RWPE2 (cell line): Measurements from ENCODE around the gene MFAP2.
A peak's percentile ranks its signal among the peaks of the same experiment; 100 is the strongest.

ENCODE experiments used
- ATAC-seq: fragments of 200-7000 bp; cut with Tn5 transposase; 3 replicates; pipeline ENCODE4 v1.9.1; 2021; ENCODE audit warnings: low read depth
- DNase-seq: peaks from one replicate; pipeline ENCODE4 v3.0.0-alpha.2; 2020; ENCODE audit warnings: low spot score
- H3K27ac ChIP-seq: fragments of 450-650 bp; 2 replicates; pipeline ENCODE4 v1.5.1; 2017; ENCODE audit warnings: mild to moderate bottlenecking; ENCODE audit not compliant: poor library complexity, severe bottlenecking
- H3K27me3 ChIP-seq: fragments of 250-450 bp; sonication (Bioruptor Pico); 2 replicates; pipeline ENCODE4 v1.5.1; 2021; ENCODE audit warnings: mild to moderate bottlenecking, moderate library complexity; ENCODE audit not compliant: insufficient read depth, poor library complexity, severe bottlenecking
- H3K36me3 ChIP-seq: fragments of 250-450 bp; sonication (Bioruptor Pico); 2 replicates; pipeline ENCODE4 v1.5.1; 2020; ENCODE audit warnings: low read depth, mild to moderate bottlenecking, moderate library complexity
- H3K4me1 ChIP-seq: fragments of 250-450 bp; sonication (Bioruptor Pico); 2 replicates; pipeline ENCODE4 v1.5.1; 2021; ENCODE audit warnings: mild to moderate bottlenecking, moderate library complexity; ENCODE audit not compliant: insufficient read depth, poor library complexity, severe bottlenecking
- H3K4me3 ChIP-seq: fragments of 250-450 bp; sonication (Bioruptor Pico); 2 replicates; pipeline ENCODE4 v1.5.1; 2021; ENCODE audit warnings: mild to moderate bottlenecking, moderate library complexity; ENCODE audit not compliant: severe bottlenecking
- H3K9me3 ChIP-seq: fragments of 250-450 bp; sonication (Bioruptor Pico); 2 replicates; pipeline ENCODE4 v1.5.1; 2021; ENCODE audit warnings: mild to moderate bottlenecking, moderate library complexity; ENCODE audit not compliant: severe bottlenecking
- CTCF ChIP-seq: fragments of 450-650 bp; IDR thresholded peaks from one replicate; pipeline ENCODE4 v1.5.1; 2017; ENCODE audit warnings: mild to moderate bottlenecking, moderate library complexity; ENCODE audit not compliant: poor library complexity, severe bottlenecking

The MFAP2 gene

GRCh38 chr1:16989676-16990391, 9.4 kb upstream of the MFAP2 start:
- ATAC-seq (no peak), DNase-seq (peak; percentile 62)
- Histone ChIP-seq H3K36me3 (no peaks in the 10 kb centered on the region; the same call in 1 of the 2 replicates), H3K27ac (no peak overlapping the region), H3K4me1 (no peaks in the 10 kb centered on the region), H3K27me3 (no peaks in the 10 kb centered on the region), H3K4me3 (no peak overlapping the region), H3K9me3 (no peaks in the 10 kb centered on the region)
- TF ChIP-seq CTCF: no peak

- Histone ChIP-seq H3K27me3 (no peaks in the 10 kb centered on the region), H3K4me1 (peaks cover 3% of the 10 kb centered on the region), H3K4me3 (no peak overlapping the region), H3K9me3 (no peaks in the 10 kb centered on the region), H3K27ac (no peak overlapping the region), H3K36me3 (no peaks in the 10 kb centered on the region; the same call in 1 of the 2 replicates)
- DNase-seq (peak; percentile 57), ATAC-seq (no peak)
- TF ChIP-seq CTCF: no peak
These were observed 7.8 kb upstream of the MFAP2 start for GRCh38 chr1:16988210-16988609.

GRCh38 chr1:16986962-16987361, 6.5 kb upstream of the MFAP2 start:
- Histone ChIP-seq H3K9me3 (no peaks in the 10 kb centered on the region), H3K4me1 (peaks cover 3% of the 10 kb centered on the region), H3K27me3 (no peaks in the 10 kb centered on the region), H3K27ac (no peak overlapping the region), H3K36me3 (no peaks in the 10 kb centered on the region; the same call in 1 of the 2 replicates), H3K4me3 (no peak overlapping the region)
- no peak for ATAC-seq
- peak; percentile 38 for TF ChIP-seq CTCF
- peak; percentile 52 for DNase-seq

- DNase-seq: peak; percentile 56
- Histone ChIP-seq H3K4me1 (peaks cover 6% of the 10 kb centered on the region), H3K36me3 (no peaks in the 10 kb centered on the region; the same call in 1 of the 2 replicates), H3K27me3 (no peaks in the 10 kb centered on the region), H3K9me3 (no peaks in the 10 kb centered on the region), H3K27ac (no peak overlapping the region), H3K4me3 (no peak overlapping the region)
- TF ChIP-seq CTCF: no peak
- ATAC-seq: no peak
These were observed 6.1 kb upstream of the MFAP2 start for GRCh38 chr1:16986560-16986959.

- no peak for ATAC-seq
- TF ChIP-seq CTCF: no peak
These were observed 5.7 kb upstream of the MFAP2 start for GRCh38 chr1:16986113-16986512.

More at GRCh38 chr1:16986113-16986512, 5.7 kb upstream of the MFAP2 start:
- Histone ChIP-seq H3K27me3 (no peaks in the 10 kb centered on the region), H3K4me1 (peaks cover 11% of the 10 kb centered on the region), H3K9me3 (no peaks in the 10 kb centered on the region), H3K27ac (no peak overlapping the region), H3K36me3 (no peaks in the 10 kb centered on the region; the same call in 1 of the 2 replicates), H3K4me3 (no peak overlapping the region)
- DNase-seq: peak; percentile 47
